Loucy (cell line): ENCODE measurements around the gene IGF2R.

Experiments used
- H2AFZ ChIP-seq: fragments of 200-600 bp; sonication (generic); 2 replicates; pipeline ENCODE4 v1.6.0; 2016; ENCODE audit warnings: antibody characterized with exemption, mild to moderate bottlenecking, low read length, moderate library complexity
- H3F3A ChIP-seq: fragments of 200-600 bp; 2 replicates; pipeline ENCODE4 v1.6.0; 2016; ENCODE audit warnings: antibody characterized with exemption, low read depth, mild to moderate bottlenecking
- H3K27me3 ChIP-seq: fragments of 200-600 bp; sonication (generic); 2 replicates; pipeline ENCODE4 v1.6.1; 2014; ENCODE audit warnings: low read length, mild to moderate bottlenecking; ENCODE audit not compliant: insufficient read depth, poor library complexity, severe bottlenecking
- H3K36me3 ChIP-seq: fragments of 200-600 bp; sonication (generic); 2 replicates; pipeline ENCODE4 v1.6.1; 2016; ENCODE audit warnings: low read length; ENCODE audit not compliant: insufficient read depth
- H3K4me1 ChIP-seq: fragments of 200-600 bp; sonication (generic); 2 replicates; pipeline ENCODE4 v1.5.1; 2014; ENCODE audit warnings: low read length, mild to moderate bottlenecking; ENCODE audit not compliant: insufficient read depth, poor library complexity, severe bottlenecking
- H3K4me2 ChIP-seq: fragments of 200-600 bp; sonication (generic); 2 replicates; pipeline ENCODE4 v1.6.0; 2014; ENCODE audit warnings: antibody characterized with exemption, low read length, low read depth, mild to moderate bottlenecking; ENCODE audit not compliant: poor library complexity, severe bottlenecking
- H3K4me3 ChIP-seq: fragments of 200-600 bp; sonication (generic); 2 replicates; pipeline ENCODE4 v1.5.1; 2014; ENCODE audit warnings: low read length, mild to moderate bottlenecking, mixed read lengths; ENCODE audit not compliant: poor library complexity, severe bottlenecking
- H3K79me2 ChIP-seq: fragments of 200-600 bp; sonication (generic); 2 replicates; pipeline ENCODE4 v1.6.1; 2014; ENCODE audit warnings: low read length; ENCODE audit not compliant: insufficient read depth
- H3K9ac ChIP-seq: fragments of 200-600 bp; sonication (generic); 2 replicates; pipeline ENCODE4 v1.6.0; 2014; ENCODE audit warnings: mild to moderate bottlenecking, low read depth, low read length, moderate library complexity; ENCODE audit not compliant: poor library complexity, severe bottlenecking
- H3K9me2 ChIP-seq: fragments of 200-600 bp; sonication (generic); replicated peaks from 2 replicates; pipeline ENCODE4 v1.6.1; 2016; ENCODE audit warnings: low read depth, low read length, mixed read lengths
- H3K9me3 ChIP-seq: fragments of 200-600 bp; sonication (generic); 2 replicates; pipeline ENCODE4 v1.6.1; 2014; ENCODE audit warnings: mild to moderate bottlenecking, antibody characterized with exemption, low read length, low read depth; ENCODE audit not compliant: insufficient read depth
- H4K20me1 ChIP-seq: fragments of 200-600 bp; sonication (generic); 2 replicates; pipeline ENCODE4 v1.6.0; 2014; ENCODE audit warnings: antibody characterized with exemption, low read length, mild to moderate bottlenecking; ENCODE audit not compliant: insufficient read depth, poor library complexity, severe bottlenecking
- CTCF ChIP-seq: fragments of 200-600 bp; sonication (generic); conservative IDR thresholded peaks from 2 replicates; pipeline ENCODE4 v1.5.1; 2014; ENCODE audit warnings: mild to moderate bottlenecking, antibody characterized with exemption, low read length
- EZH2phosphoT487 ChIP-seq: fragments of 200-600 bp; IDR thresholded peaks from 2 replicates; pipeline ENCODE4 v1.6.1; 2018; ENCODE audit warnings: antibody characterized with exemption, mild to moderate bottlenecking, moderate library complexity, borderline replicate concordance

IGF2R gene

DNA sequence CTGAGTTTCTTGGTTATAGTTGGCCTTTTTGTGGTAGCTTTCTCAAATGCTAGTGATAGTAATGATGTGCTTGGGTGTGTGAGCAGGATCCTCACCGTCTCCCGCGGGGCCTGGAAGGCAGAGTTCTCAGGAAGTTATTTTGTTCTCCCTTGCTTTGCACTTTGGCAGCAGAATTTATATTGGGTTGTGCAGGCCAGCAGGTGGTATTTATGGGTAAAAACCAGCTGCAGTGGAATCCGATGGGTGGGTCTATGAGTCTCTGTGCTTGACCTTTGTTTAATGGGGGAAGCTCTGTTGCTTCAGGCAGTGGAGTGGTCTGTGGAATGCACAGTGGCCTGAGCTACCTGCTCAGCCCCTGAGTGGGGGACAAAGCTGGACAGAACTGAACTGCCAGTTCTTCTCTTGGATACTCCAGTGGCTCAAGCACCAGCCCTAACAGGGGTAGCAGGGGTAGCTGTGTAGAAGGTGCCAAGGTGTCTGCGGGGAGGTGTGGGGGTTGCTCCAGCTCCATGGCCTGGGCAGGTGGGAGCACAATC is 27.3 kb downstream of the IGF2R start:
- H3K9ac ChIP-seq, result no peak overlapping the region
- no peaks in the 10 kb centered on the region for H3K9me2 ChIP-seq
- H3K4me2 ChIP-seq, result no peak overlapping the region
- peaks cover 5% of the 10 kb centered on the region for H3K4me1 ChIP-seq
- no peaks in the 10 kb centered on the region for H4K20me1 ChIP-seq
- no peaks in the 10 kb centered on the region for H3F3A ChIP-seq
- H3K36me3 ChIP-seq, result peaks cover 20% of the 10 kb centered on the region
- H3K9me3 ChIP-seq, result no peaks in the 10 kb centered on the region
- H2AFZ ChIP-seq, result no peak overlapping the region
- TF ChIP-seq EZH2phosphoT487 (no peak), CTCF (no peak)
- no peak overlapping the region for H3K4me3 ChIP-seq
- no peaks in the 10 kb centered on the region for H3K27me3 ChIP-seq
- H3K79me2 ChIP-seq, result peaks cover 39% of the 10 kb centered on the region; the same call in 1 of the 2 replicates

- Histone ChIP-seq H3K79me2 (peaks cover 39% of the 10 kb centered on the region; the same call in 1 of the 2 replicates), H4K20me1 (no peaks in the 10 kb centered on the region), H3K36me3 (peaks cover 18% of the 10 kb centered on the region), H3K9ac (no peak overlapping the region), H3K9me3 (no peaks in the 10 kb centered on the region), H3F3A (no peaks in the 10 kb centered on the region), H3K27me3 (no peaks in the 10 kb centered on the region), H3K4me1 (peaks cover 5% of the 10 kb centered on the region), H3K4me2 (no peak overlapping the region), H2AFZ (no peak overlapping the region), H3K4me3 (no peak overlapping the region), H3K9me2 (no peaks in the 10 kb centered on the region)
- TF ChIP-seq EZH2phosphoT487 (no peak), CTCF (no peak)
Measured at GRCh38 chr6:159996626-159997497, 28.0 kb downstream of the IGF2R start.

DNA sequence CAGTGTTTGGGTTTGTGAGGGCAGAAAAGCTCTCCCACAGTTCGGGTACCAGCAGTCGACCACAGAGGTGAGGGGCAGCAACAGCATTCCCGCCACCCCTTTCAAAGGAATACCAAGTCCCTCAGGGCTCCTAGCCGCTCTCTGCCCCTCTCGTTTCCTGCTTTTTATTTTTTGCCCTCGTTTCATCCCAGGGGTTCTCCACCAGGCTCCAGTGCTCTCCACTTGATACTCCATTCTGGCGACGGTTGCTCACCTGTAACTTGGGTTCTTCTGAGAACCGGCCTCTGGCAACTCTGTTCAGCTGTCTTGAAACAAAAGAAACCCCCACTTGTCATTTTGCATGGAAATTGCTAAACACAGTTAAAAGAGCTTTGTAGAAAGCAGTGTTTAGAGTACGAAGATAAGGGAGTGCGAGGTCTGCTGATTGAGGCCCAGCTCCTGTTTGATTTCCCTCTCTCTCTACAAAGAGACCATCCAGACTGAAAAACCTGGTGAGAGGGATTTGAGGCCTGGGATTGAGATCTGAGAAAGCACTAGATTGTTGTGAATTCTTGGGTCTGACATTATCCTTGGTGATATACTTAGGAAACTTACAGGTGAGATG is 28.7 kb downstream of the IGF2R start:
- Histone ChIP-seq H3K9ac (no peak overlapping the region), H3K79me2 (peaks cover 39% of the 10 kb centered on the region; the same call in 1 of the 2 replicates), H3K36me3 (peaks cover 12% of the 10 kb centered on the region)

More for the DNA sequence above, 28.7 kb downstream of the IGF2R start:
- Histone ChIP-seq H3K9me3 (no peaks in the 10 kb centered on the region), H2AFZ (no peak overlapping the region), H4K20me1 (no peaks in the 10 kb centered on the region), H3K4me2 (no peak overlapping the region), H3K9me2 (no peaks in the 10 kb centered on the region), H3K27me3 (no peaks in the 10 kb centered on the region), H3F3A (no peaks in the 10 kb centered on the region), H3K4me1 (peaks cover 5% of the 10 kb centered on the region), H3K4me3 (no peak overlapping the region)
- TF ChIP-seq EZH2phosphoT487, result no peak
- no peak for TF ChIP-seq CTCF
